Coronary artery (tissue), 2 donors: ENCODE results near the gene SEMA3E.

Source experiments
- DNase-seq: peaks from one replicate; pipeline ENCODE4 v3.0.0-alpha.2; 2017; ENCODE audit warnings: low spot score
- H3K27ac ChIP-seq, 2 donors: fragments of 200-600 bp; sonication (generic); one replicate each; pipeline ENCODE4 v1.5.1; 2016 to 2019
- H3K4me3 ChIP-seq: fragments of 200-600 bp; sonication (generic); 2 replicates; pipeline ENCODE4 v1.5.1; 2016; ENCODE audit warnings: mild to moderate bottlenecking, moderate library complexity
- TF ChIP-seq, protein P1 (sequence below): fragments of 200-600 bp; sonication (generic); IDR thresholded peaks from one replicate; pipeline ENCODE4 v1.5.1; 2019; ENCODE audit warnings: antibody characterized with exemption

SEMA3E gene

DNA sequence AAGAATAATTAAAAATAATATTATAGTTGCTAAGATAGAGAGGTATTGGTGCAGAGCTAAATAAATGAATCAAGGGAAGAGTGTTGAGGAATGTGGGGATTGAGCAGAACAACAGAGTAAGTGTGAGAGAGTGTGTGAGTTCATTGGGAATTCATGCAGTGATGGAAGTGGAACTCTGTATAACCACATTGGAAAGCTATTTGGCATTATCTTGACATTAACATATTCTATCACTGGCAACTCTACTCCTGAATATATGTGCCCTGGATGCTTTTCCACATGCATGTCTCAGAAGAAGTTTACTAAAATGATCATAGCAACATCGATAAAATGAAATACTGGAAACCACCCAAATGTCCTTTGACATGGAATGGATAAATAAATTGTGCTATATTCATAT, 164.1 kb downstream of the SEMA3E start:
- no peak overlapping the region for H3K27ac ChIP-seq
- no peak for DNase-seq
- no peak overlapping the region for H3K4me3 ChIP-seq
- TF ChIP-seq, protein P1, sequence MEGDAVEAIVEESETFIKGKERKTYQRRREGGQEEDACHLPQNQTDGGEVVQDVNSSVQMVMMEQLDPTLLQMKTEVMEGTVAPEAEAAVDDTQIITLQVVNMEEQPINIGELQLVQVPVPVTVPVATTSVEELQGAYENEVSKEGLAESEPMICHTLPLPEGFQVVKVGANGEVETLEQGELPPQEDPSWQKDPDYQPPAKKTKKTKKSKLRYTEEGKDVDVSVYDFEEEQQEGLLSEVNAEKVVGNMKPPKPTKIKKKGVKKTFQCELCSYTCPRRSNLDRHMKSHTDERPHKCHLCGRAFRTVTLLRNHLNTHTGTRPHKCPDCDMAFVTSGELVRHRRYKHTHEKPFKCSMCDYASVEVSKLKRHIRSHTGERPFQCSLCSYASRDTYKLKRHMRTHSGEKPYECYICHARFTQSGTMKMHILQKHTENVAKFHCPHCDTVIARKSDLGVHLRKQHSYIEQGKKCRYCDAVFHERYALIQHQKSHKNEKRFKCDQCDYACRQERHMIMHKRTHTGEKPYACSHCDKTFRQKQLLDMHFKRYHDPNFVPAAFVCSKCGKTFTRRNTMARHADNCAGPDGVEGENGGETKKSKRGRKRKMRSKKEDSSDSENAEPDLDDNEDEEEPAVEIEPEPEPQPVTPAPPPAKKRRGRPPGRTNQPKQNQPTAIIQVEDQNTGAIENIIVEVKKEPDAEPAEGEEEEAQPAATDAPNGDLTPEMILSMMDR, result no peak

DNA sequence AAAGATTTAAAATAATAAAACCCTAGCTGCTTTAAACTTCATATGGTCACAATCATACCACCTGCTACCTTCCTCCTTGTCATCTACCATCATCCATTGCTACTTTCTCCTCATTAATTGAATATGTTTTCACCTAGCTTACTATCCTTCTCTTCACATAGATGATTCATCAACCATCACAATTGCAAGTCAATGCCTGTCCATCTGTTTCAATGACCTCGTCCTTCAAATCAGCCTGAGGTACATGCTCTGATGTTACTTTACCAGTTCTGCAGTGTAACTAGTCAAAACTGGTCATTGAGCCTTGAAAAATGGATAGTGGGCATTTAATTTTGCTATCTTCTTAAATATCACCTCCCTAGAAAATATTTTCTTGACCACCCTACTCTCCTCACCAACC, 164.7 kb downstream of the SEMA3E start:
- no peak overlapping the region for H3K27ac ChIP-seq
- H3K4me3 ChIP-seq, result no peak overlapping the region
- no peak for DNase-seq
- TF ChIP-seq, protein P1, result no peak

DNA sequence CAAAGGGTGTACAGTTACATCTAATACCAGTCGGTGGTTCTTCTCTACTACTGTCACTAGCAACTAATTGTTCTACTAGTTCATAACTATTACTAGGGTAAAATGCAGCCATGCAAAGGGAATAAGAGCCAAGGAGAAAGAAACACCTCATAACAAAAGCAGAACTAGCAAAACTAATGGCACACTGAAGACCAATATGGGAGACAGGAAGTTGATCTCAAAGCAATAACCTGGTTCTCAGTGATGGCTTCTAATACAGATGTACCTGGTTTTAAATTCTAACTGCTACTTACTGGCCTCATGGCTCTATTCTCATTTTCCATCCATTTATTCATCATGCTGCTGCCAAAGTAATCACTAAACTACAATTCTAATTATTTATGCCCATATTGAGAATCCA, 170.3 kb downstream of the SEMA3E start:
- DNase-seq, result no peak
- TF ChIP-seq, protein P1, result no peak
- Histone ChIP-seq H3K27ac (no peak overlapping the region), H3K4me3 (no peak overlapping the region)

DNA sequence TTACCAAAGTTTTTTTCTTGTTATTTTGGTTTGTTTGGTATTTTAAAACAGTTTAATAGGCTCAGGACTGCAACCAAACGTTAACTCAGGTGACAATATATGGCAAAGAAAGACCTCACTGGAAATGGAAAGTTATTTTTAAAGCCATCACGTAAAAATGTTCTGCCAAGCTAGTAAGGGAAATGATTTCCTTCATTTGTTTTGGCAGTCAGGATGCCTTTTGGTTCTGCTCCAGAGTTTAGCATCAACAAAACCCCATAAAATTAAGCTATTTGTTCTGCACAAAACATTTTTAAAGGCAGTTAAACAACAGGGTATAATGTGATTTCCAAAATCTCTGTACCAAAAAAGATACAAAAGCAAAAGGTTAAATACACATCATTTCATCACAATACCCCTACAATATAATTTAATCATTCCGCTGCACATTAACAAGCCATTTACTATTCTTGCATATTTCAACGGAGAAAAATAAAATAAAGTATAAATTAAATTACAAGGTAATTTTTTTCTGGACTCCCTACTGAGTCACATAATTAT, 172.4 kb downstream of the SEMA3E start:
- no peak overlapping the region for H3K4me3 ChIP-seq
- no peak overlapping the region for H3K27ac ChIP-seq
- no peak for DNase-seq
- TF ChIP-seq, protein P1, result no peak

DNA sequence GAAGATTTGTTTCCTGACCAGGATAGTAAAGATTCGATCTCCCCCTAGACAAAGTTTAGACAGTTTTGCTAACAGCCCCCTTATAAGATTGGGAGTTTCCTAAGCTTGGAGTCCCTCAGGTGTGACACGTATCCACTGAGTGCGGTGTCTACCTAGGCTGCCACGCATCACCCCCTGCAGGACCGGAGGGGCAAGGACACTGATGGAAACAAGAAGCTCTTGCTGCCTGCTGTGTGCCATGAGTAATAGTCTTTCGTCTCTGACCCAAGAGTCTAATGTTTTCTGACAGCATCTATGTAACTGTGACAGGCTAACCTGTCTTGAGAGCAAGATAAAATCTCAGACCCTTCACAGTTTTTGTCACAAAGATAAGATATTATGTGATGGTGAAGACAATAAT, 173.5 kb downstream of the SEMA3E start:
- DNase-seq, result no peak
- TF ChIP-seq, protein P1, result no peak
- H3K27ac ChIP-seq, result no peak overlapping the region

DNA sequence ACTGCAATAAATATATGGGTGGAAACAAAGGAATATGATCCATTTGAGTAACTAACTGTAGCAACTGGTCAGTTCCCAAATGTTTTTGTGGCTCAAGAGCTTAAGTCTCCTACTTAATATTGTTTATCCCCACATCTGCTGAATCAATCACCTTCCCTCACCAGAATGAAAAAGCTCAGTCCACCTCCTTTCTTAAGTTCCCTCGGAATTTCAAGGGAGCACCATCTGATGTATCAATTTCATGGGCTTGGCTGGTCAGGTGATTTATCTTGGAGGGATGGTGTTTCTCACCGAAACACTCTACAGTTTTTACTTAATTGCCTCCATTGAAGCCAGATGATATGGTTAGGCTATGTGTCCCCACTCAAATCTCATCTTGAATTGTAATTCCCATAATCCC, 176.6 kb downstream of the SEMA3E start:
- Histone ChIP-seq H3K4me3 (no peak overlapping the region), H3K27ac (no peak overlapping the region)
- DNase-seq, result no peak
- TF ChIP-seq, protein P1, result no peak

More for the DNA sequence above, 173.5 kb downstream of the SEMA3E start:
- H3K4me3 ChIP-seq, result no peak overlapping the region

DNA sequence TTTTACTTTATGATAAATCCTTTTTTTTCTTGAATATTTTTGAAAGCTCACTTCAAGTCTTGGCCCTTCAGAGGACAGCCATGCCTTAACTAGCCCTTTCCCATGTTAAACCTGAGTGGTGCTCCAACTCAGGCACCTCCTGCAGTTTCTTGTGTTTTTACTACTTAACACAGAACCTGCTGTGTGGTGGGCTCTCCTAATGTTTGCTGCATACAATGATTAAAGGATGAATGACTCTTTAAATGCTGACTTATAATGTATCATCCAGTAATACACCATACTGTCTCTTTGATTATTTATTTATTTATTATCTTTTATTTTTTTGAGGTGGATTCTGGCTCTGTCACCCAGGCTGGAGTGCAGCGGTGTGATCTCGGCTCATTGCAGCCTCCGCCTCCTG, 179.4 kb downstream of the SEMA3E start:
- Histone ChIP-seq H3K27ac (no peak overlapping the region), H3K4me3 (no peak overlapping the region)
- DNase-seq, result no peak
- TF ChIP-seq, protein P1, result no peak
